ENCODE results near the gene FAM228B.
"Not testable (repeated sequence)": the region's sequence is repeated elsewhere in the genome, so short reads cannot be mapped to it uniquely, and the experiment has no call there.

The FAM228B gene

DNA sequence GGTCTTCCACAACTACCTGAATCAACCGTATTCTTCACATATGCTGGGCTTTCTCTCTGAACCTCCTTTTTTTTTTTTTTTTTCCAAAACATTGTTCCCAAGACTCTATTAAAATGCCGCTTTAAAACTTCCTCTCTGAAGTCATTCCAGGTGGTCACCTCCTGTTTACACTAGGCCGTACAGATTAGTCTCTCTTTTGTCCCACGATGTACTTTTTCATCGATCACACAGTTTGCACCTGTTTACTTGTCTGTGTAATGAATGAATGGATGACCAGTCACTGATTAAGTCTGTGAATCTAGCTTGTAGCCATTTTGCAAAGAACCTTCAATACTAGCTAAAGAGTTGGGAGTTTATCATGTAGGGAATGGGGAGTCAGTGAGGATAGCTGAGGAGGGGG lies 34.9 kb downstream of the FAM228B start:
- no peak for DNase-seq (ENCODE audit: low read depth, low spot score)

DNA sequence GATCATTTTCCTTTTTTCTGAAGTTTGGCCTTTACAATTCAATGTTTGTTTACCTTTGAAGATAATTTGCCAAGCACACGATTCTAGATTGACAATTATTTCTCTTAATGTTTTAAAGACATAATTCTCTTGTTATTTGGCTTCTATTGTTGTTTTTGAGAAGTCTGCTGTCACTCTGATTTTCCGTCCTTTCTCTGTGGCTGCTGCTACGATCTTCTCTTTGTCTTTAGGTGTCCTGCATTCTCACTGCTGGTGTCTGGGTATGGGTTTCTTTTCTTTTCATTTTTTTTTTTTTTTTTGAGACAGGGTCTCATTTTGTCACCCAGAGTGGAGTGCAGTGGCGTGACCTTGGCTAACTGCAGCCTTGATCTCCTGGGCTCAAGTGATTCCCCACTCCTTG lies 36.4 kb downstream of the FAM228B start:
- DNase-seq (ENCODE audit: low read depth, low spot score) = no peak

DNA sequence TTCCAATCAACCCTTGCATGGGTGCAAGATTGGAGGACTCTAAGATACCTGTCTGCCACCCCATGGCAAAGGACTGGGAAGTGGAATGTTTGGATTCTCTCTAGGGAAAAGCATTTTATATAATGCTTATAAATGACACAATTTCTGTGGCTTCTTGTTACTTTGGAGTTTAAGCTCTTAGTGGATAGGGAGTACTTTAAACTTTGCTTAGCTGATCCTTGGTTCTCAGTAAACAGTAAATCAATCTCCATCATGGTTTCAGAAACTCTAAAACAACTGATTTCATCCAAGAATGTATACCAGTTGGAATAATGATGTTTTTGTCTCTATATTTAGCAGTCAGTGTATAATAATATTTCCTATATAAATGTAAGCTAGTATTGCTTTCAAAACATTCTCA lies 37.5 kb downstream of the FAM228B start:
- DNase-seq (ENCODE audit: low read depth, low spot score) = no peak

DNA sequence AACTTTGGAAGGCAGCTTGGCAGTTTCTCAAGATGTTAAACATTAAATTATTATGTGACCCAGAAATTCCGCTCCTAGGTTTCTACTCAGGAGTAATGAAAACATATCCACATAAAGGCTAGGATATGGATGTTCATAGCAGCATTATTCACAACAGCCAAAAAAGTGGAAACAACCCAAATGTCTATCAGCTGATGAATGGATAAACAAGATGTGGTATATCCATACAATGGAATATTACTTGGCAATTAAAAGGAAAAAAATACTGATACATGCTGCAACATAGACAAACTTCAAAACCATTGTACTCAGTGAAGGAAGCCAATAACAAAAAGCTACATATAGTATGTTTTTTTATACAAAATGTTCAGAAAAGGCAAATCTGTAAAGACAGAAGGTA lies 39.2 kb downstream of the FAM228B start:
- DNase-seq (ENCODE audit: low read depth, low spot score) = no peak

DNA sequence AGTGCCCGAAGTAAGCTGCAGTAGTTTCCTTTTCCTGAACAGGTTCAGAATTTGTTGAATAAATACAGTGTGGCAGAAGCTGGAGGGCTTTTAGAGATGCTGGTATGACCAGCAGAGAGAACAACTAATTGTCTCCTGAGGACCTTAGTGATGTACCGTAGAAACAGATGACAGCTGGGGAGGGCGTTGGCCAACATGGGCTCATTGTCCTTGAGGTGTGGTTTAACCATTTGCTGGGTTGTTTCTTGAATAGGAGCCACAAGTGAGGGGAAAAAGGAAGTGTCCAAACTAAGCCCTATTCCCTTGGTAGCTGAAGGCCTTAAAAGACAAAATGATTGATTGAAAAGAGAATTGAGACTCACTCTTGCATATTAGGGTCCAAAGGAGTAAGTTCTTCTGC lies 39.9 kb downstream of the FAM228B start:
- DNase-seq (ENCODE audit: low read depth, low spot score) = no peak

DNA sequence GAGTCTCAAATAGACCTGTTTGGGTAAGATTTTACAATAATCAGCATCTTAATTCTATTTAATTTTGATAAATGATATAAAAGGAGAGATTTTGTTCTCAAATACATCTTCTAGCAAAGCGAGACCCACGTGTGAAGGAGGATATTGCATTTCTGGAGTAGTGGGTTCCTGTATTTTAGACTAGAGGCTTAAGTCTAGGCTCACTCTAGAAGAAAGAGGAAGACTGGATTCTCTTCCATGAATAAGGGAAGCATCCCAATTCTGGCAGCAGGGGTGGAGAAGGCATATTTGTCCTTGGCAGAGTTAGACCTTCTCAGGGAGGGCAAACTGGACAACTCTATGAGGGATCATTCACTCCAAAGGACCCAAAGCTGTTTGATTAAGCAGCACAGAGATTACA lies 40.3 kb downstream of the FAM228B start:
- DNase-seq (ENCODE audit: low read depth, low spot score) = no peak

DNA sequence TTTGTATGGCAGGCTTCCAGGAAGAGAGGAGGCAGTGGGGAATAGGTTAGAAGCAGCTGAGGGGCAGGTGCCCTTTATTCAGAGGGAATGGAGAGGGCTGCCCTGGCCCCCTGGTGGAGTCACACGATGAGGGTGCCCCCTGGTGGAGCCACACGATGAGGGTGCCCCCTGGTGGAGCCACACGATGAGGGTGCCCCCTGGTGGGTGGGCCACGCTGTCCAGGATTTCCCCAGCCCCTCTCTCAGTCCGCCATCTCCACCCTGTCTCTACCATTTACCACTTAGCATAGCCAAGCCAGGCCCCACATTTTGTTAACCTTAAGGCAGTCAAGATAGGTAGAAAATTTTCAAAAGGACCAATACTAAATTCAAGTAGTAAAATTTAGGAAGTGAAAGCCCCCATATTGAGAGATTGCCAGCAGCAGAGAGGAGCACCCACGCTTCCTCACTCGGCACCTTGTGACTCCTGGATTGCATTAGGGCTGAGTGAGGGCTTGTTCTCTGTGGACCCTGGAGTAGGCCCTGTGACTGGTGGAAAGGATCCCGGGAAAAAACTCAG lies 41.2 kb downstream of the FAM228B start:
- no peak for DNase-seq (ENCODE audit: low read depth, low spot score)

DNA sequence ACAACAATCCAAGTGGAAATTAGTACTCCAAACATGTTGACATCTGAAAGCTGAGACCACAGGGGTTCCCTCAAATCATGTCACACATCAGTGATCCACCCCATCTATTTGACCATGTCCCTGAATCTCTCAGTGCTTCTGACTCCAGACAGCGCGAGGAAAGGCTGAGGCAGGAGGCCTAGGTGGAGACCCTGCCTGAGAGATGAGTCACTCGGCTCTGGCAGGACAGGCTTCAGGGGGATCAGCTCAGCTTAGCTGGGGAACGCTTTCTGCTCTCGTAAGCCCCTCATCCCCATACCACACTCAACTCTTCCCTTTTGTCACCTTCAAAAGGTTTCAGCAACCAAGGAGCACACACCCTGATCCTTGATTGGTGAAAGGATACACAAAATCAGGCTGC lies 45.8 kb downstream of the FAM228B start:
- DNase-seq (ENCODE audit: low read depth, low spot score) = peak; percentile 11

DNA sequence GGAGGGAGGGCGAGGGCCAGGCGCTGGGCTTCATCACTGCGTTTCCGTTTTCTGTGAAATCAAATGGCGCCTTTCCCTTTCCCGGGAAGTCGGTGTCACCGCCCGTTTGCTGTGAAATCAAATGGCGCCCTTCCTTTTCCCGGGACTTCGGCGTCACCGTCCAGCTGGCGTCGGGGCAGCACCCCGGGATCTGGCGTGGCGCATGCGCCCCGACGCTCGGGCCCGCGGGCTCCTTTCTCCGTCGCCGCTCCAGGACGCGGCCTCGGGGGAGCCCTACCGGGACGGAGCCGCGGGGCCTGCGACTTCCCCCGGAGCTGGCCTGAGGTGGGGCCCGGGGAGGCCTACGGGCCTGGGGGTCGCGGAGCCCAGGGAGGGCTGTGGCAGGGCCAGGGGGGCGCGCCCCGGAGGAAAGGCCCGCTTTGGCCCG lies 51.6 kb downstream of the FAM228B start, which contains the start of gene FAM228A:
FAM228A (plus strand) TSS at position 203 of the 427 bp plus-strand sequence. CDS start 428 bp downstream, outside the sequence.
- no peak for DNase-seq (ENCODE audit: low read depth, low spot score)

DNA sequence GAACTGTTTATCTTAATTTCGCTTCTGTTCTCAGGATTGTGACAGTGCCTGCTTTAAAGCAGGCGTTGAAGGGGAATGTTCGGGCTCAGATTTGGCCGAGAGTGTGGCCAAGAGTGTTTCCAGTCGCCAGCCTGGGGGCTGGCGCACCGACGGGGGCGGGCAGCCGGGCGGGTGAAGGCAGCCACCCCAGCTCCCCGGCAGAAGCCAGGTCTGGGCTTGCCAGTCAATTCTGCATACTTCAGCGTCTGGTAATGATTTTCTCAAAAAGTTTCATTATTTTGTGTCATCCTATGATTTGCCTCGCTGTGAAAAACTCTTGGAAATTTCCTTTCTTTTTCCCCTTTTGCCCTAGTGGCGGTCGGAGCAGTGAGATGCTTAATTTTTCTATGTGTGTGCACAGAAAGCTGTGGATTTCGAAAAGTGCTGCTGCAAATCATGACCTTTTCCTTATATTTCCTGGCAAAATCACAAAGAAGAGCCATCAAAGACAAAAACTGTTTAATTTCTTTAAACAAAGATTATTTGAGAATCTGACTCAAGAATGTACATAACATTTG lies 52.4 kb downstream of the FAM228B start:
- DNase-seq (ENCODE audit: low read depth, low spot score) = no peak

DNA sequence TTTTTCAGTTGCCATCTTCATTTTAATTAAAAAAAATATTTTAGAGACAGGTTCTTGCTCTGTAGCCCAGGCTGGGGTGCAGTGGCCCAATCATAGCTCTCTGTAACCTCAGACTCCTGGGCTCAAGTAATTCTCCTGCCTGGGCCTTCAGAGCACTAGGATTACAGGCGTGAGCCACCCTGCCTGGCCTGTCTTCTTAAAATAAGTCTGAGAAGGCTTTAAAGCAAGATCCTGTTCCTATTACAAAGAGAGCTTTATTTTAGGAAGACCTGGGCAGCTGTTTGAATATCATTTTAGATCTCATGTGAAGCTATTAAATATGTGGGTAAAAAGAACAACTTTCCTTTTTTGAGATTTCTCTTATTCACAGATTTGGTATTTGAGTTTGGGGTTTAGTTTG lies 53.1 kb downstream of the FAM228B start:
- no peak for DNase-seq (ENCODE audit: low read depth, low spot score)

DNA sequence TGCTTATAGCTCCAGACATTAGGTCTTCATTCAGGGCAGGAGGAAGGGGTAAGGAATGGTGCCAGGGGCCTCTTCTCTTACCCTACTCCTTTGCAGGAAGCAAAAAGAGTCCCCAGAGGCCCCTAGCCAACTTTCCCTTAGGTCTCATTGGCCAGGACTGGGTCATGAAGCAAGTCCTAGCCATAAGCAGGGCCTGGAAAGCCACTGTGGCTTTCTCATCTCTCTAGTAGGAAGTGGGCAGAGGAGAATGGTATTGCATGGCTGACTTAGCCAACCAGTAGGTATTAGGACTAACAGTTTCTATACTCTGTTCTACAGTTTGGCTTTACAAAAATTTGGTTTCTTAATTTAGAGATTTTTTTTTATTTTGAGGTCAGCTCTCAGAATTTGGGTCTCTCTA lies 56.4 kb downstream of the FAM228B start:
- no peak for DNase-seq (ENCODE audit: low read depth, low spot score)

DNA sequence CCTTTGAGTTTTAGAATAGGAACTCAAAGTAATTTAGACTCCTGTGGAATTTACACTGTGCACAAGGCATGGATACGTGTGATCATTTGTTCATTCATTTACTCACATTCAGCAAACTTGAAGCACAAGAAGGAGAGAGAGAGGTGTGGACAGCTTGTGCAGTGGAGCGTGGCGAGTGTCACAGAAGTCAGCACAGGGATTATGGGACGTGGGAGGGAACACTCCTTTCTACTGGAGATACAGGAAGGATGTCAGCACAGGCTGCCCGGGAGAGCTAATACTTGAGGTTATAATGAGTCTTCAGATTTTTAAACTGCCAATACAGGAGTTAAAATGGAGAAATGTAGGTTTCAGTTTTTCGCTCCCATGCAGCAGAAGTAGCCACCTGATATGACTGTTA lies 58.6 kb downstream of the FAM228B start:
- no peak for DNase-seq (ENCODE audit: low read depth, low spot score)

DNA sequence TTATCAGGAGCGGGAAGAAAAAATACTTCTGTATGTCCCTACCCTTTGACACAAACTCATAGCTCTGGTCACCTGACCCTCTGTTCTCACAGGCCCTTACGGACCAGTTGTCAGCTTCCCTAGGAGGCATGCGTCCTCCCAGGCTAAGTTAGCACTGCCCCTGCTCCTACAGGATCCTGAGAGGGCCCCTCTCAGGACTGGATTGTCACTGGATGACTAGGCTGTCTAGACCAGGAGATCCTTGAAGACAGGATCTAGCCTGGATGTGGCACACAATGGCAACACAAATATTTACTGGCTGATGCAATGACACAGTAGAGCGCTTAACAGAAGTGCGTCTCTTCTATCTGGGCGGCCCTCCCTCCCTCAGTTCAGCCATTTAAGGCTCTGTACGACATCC lies 59.2 kb downstream of the FAM228B start:
- no peak for DNase-seq (ENCODE audit: low read depth, low spot score)

DNA sequence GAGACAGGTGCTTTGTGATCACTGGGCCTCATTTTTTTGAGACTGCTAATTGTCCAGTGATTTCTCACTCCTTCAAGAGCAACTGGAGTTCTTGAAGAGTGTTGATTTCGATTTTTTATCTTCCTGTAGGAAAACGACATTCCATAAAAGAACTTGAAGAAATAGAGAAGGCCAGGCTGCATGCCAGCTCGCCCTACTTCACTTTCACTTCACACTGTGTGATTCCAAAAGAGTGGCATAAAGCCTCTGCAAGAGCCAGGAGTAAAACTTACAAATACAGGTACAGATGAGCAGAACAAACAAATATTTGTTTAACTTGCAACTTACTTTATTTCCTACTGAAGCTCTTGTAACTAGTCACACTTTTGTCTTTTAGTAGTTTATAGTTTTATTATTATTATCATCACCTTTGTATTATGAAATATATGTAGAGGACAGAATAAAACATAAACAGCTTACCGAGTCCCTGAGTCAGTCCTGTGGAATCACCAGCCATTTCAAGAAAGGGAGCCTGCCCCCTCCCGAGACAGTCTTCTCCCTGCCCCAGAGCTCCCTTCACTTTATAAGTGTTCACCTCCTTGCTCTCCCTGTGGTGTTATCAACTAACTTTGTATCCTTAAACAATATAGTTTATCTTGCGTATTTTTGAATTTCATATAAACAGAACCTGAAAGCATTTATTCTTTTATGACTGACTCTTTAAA lies 60.2 kb downstream of the FAM228B start:
- DNase-seq (ENCODE audit: low read depth, low spot score) = no peak

DNA sequence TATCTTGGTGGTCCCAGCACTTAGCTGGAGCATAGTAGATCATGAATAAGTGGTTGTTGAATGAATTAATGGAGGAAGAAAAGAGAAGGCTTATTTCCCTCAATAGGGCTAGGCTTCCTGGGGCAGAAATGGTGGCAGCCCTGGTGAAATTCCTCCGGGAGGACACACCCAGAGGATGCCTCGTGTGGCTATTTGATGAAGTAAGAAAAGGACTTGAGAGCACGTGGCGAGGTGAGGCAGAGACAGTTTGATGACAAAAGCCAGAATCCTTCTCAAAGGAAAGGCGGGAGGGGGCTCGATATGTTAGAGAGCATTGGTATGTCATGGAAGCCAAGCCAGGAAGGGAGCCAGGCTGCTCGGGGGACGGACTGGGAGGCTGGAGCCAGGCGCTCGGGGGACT lies 66.3 kb downstream of the FAM228B start:
- DNase-seq (ENCODE audit: low read depth, low spot score) = no peak

DNA sequence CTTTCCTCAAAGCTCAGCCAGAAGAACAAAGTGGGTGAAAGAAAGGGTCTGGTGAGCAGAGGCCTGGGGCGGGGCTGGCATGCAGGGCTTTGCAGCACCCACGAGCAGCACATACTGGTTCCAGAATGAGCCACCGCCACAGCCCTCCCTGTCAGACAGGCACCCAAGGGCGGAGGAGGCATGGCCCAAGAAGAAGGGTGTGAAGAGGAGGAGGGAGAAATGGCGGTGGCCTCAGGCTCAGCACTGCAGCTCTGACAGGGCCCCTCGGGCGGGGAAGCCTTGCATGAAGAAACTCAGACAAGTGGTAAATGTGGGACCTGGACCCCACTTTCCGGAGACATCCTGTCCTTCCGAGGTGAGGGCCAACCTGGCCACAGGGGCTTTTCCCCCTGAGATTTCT lies 67.2 kb downstream of the FAM228B start:
- DNase-seq (ENCODE audit: low read depth, low spot score) = no peak

DNA sequence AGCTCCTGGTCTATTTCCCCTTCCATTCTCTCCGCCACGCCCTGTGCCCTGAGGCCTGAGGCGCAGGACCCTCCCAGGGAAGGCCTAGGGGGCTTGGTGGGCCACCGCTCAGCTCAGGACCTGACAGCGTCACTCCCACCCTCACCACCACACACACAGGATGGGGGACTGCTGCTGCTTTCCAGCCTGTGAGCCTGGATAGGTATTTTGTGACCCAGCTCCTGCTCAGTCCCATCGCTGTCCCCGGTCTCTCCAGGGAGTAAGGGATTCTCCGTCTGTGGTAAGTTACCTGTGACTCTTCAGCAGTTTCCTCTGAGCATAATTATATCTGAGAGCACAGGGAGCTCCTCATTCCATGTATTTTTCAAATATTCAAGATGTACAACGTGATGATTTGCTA lies 67.9 kb downstream of the FAM228B start:
- no peak for DNase-seq (ENCODE audit: low read depth, low spot score)

DNA sequence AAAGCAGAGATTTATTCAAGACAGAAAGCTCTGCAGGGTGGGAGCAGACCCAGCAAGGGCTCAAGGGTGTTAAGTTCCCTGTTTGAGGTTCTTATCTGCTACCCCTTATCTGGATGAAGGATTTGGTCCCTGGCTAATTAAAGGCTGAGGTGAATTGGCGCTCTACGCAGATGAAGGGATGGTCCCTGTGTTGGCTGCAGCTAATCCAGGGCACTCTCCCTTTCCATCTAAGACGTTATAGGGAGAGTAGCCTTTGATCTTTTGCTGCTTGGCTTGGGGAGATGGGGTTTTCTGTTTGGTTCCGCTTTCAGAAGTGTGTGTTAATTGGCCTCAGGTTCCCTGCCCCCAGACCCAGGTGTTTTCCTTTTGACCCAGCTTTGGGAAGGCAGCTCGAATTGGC lies 68.6 kb downstream of the FAM228B start:
- DNase-seq (ENCODE audit: low read depth, low spot score) = no peak

DNA sequence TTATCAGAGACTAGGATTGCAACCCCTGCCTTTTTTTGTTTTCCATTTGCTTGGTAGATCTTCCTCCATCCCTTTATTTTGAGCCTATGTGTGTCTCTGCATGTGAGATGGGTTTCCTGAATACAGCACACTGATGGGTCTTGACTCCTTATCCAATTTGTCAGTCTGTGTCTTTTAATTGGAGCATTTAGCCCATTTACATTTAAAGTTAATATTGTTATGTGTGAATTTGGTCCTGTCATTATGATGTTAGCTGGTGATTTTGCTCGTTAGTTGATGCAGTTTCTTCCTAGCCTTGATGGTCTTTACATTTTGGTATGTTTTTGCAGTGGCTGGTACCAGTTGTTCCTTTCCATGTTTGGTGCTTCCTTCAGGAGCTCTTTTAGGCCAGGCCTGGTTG lies 73.9 kb downstream of the FAM228B start:
- DNase-seq (ENCODE audit: low read depth, low spot score) = not testable (repeated sequence)

DNA sequence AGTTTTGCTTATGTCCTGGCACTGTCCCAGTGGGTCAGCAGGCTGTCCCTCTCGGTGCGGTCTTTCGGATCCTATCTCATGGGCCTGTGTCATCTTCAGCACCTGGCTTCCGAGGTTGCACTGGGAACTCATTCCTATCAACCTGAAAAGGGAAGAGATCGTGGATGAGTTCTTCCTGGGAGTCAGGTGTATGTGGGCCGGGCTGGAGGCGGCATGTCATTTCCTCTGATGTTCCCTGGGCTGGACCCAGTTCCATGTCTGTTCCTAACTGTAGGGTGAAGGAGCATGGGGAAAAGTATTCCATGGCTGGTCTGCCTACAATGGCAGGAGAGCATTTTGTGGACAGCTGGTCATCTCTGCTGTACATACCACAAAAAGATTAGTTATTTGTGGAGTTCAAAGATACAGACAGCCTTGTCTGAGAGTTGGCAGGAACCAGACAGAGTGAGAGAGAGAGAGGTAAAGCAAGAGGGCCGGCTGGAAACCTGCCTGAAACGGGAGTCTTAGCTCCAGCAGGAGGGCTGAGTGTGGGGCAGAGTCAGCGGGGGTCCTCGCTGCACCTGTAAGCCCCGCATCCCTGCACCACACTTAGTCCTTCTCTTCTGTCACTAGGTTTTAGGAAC lies 76.8 kb downstream of the FAM228B start:
- peak; percentile 14 for DNase-seq (ENCODE audit: low read depth, low spot score)

DNA sequence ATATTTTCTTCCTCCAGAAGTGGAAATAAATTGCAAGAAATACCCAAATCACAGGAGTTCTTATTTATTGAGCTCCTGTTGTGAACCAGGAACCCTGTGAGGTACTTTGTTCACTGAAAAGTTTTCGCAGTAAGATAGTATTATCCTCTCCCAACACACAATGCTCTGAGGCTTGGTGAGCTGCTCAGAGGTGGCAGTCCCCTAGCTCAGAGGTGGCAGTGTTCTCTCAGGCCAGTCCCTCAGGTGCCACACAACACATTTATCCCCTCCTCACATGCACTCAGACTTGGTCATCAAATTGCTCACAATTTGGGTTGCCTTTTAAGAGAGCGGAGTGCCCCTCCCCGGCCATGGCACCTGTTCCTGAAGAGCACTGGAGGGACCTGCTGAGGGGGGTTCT lies 77.5 kb downstream of the FAM228B start:
- DNase-seq (ENCODE audit: low read depth, low spot score) = no peak

Data from astrocyte of the hippocampus (primary cell).